Fibroblast of pulmonary artery (primary cell): ENCODE measurements around the gene NPTX1.

Source experiments
- DNase-seq: peaks from one replicate; pipeline ENCODE4 v3.0.0-alpha.2; 2010; ENCODE audit warnings: low read depth
- H3K4me3 ChIP-seq: replicated peaks from 2 replicates; pipeline ENCODE4 v1.5.1; 2011; ENCODE audit warnings: low read depth, mild to moderate bottlenecking, control low read depth, low read length, moderate library complexity
- CTCF ChIP-seq: IDR thresholded peaks from 2 replicates; pipeline ENCODE4 v1.5.1; 2011; ENCODE audit warnings: mild to moderate bottlenecking, control low read depth, low read length, inconsistent platforms; ENCODE audit errors: missing control alignments

Gene NPTX1

DNA sequence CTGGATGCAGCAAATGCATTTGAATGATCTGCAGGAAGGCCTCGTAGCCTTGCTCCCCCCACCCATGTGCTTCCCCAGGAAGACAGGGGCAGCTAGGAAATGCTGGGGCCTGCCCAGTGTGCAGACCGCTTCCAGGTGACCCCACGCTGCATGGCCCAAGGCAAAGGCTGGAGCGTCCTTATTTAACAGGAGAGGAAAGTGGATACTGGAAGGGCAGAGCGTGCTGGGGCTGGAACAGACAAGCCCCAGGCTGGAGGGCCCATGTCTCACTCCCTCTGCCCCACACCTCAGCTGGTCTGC is 26.1 kb upstream of the NPTX1 start:
- DNase-seq: no peak
- no peak overlapping the region for H3K4me3 ChIP-seq
- TF ChIP-seq CTCF: no peak

- H3K4me3 ChIP-seq: no peak overlapping the region
- DNase-seq: peak; percentile 62
- no peak for TF ChIP-seq CTCF
Observed at GRCh38 chr17:80501741-80502577, 25.6 kb upstream of the NPTX1 start.

GRCh38 chr17:80499961-80500665 is 23.7 kb upstream of the NPTX1 start:
- DNase-seq: no peak
- no peak for TF ChIP-seq CTCF
- no peak overlapping the region for H3K4me3 ChIP-seq

GRCh38 chr17:80499560-80499959 is 23.2 kb upstream of the NPTX1 start:
- H3K4me3 ChIP-seq: no peak overlapping the region
- no peak for TF ChIP-seq CTCF
- no peak for DNase-seq

DNA sequence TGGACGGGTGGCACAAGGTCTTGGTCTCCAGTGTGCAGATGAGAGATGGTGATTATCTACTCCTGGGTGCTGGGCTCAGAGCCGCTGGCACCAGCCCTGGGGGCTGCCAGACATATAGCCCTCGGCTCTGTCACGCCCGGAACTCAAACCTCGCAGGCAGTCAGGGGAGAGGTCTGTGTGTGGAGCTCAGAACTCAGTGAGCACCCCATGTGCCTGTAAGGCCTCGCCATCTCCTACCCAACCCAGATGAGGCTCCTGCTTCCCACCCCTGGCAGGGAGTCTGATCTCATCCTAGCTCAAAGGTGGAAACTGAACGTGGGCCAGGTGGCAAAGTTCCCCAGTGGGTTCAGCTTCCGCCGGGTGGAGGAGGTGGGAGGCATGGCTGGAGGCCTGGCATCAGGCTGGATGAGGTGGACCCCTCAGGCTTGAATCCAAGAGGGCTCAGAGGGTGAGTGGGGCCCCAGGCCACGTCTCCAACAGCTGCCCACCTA is 22.6 kb upstream of the NPTX1 start:
- DNase-seq: no peak
- no peak for TF ChIP-seq CTCF
- H3K4me3 ChIP-seq: no peak overlapping the region

- no peak overlapping the region for H3K4me3 ChIP-seq
- DNase-seq: peak; percentile 47
- TF ChIP-seq CTCF: no peak
Observed at GRCh38 chr17:80498242-80498919, 22.0 kb upstream of the NPTX1 start.
